ENCODE data around the gene KDM1B. TPM values are rescaled to one million over a fixed set of nuclear protein-coding genes. Genes with fewer than 3 reads are reported as not detected.

The KDM1B gene
- total RNA-seq (2022; extraction: Qiagen RNA extraction; ENCODE audit: low read depth): 7.1 to 9.0 TPM (median 8.9 TPM) in 5 replicates

GRCh38 chr6:18155150-18155863, at the start of gene KDM1B:
Gene KDM1B, plus strand, starts transcription at chr6:18155422. Its CDS starts 4,474 bp downstream, at chr6:18159896.

GRCh38 chr6:18122128-18123093, 32.8 kb upstream of the KDM1B start, which contains the start of gene NHLRC1:
Gene NHLRC1, minus strand, starts transcription at chr6:18122677. Its CDS starts 71 bp downstream, at chr6:18122606.

GRCh38 chr6:18154507-18155149, 594 bp upstream of the KDM1B start, which contains the start of gene TPMT:
Gene TPMT, minus strand, starts transcription at chr6:18155077. Its CDS starts 5,950 bp downstream, at chr6:18149127.

GRCh38 chr6:18264219-18264922, 109.1 kb downstream of the KDM1B start, which contains the start of gene DEK:
Gene DEK, minus strand, starts transcription at chr6:18264530. Its CDS starts 543 bp downstream, at chr6:18263987.

Other genes starting within 250 kb of the KDM1B start
- gene KIF13A, start 167.8 kb upstream of the KDM1B start, total RNA-seq (2022; extraction: Qiagen RNA extraction; ENCODE audit: low read depth): 20.8 to 25.6 TPM (median 24.7 TPM) in 5 replicates
- gene NHLRC1, start 32.7 kb upstream of the KDM1B start, total RNA-seq (2022; extraction: Qiagen RNA extraction; ENCODE audit: low read depth): 1.4 to 2.7 TPM (median 1.9 TPM) in 5 replicates
- 5.9 to 7.5 TPM (median 6.9 TPM) in 5 replicates for gene TPMT, start 345 bp upstream of the KDM1B start, total RNA-seq (2022; extraction: Qiagen RNA extraction; ENCODE audit: low read depth)
- 83.6 to 102 TPM (median 93.4 TPM) in 5 replicates for gene DEK, start 109.1 kb downstream of the KDM1B start, total RNA-seq (2022; extraction: Qiagen RNA extraction; ENCODE audit: low read depth)
- 0.24 to 0.88 TPM (median 0.52 TPM) in 5 replicates for gene RNF144B, start 231.9 kb downstream of the KDM1B start, total RNA-seq (2022; extraction: Qiagen RNA extraction; ENCODE audit: low read depth)